Heart left ventricle (tissue), 13 donors: Measurements from ENCODE around the gene AKAP13.

Source experiments
- POLR2A ChIP-seq, 2 donors: fragments of 450-650 bp; IDR thresholded peaks; one replicate each; pipeline ENCODE4 v1.6.1; 2017; ENCODE audit warnings: antibody characterized with exemption in 2 of 2, mild to moderate bottlenecking in 2 of 2, moderate library complexity in 2 of 2
- TF ChIP-seq, protein P1 (sequence below), 12 donors: fragments of 200-600 bp; sonication (generic) in 4 of 12; IDR thresholded peaks; one replicate each; pipeline versions ENCODE4 v1.5.0 to v1.8.0; 2018 to 2022; ENCODE audit warnings: antibody characterized with exemption in 12 of 12, mild to moderate bottlenecking in 5 of 12
- donor health status: ischemic (EF 13 %, LVEDD 7.1; RV severe dilation, severe dysfunction).
- donor health status: DM: no; HTN: yes; CAD: no.
- donor health status: DM: no; HTN: no; CAD: no.
- donor health status: ischemic (EF 25% LVEDD 6.9; RV normal size, moderate dysfunction).
- donor health status: ischemic (EF 25% LVEDD 5.7; RV mildly dilated, moderate dysfunction).
- donor health status: ischemic (EF 35%, LVEDD 5.7; RV mildly dilated, moderate dysfunction).
- donor health status: nonischemic (EF 11% LVEDD 7.7; RV severe dilation, severe dysfunction).
- donor health status: DM: yes; HTN: yes; CAD: no.
- donor health status: PGD.
- donor health status: ischemic (EF 29% LVEDD 5.4; RV normal size, mild dysfunction).
- donor health status: nonischemic (EF 23%, LVEDD 6.1; RV moderate dilation, normal function).

DNA sequence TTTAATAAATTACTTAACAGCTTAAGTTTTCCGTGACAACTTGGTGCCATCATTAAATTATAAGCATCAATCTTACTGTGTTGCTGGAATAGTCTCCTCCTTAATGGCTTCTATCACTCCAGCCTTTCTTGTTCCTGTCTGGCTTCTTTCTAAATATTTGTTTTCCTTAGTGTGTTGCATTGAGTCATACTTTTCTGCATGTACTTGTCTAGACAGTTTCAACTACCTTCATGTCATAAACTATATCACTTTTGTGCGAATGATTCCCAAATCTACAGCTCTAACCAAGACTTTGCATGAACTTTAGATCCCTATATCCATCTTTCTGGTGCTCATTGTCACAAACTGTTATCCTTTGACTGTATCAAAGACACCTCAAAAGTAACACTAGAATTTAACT lies 78.4 kb downstream of the AKAP13 start:
- TF ChIP-seq POLR2A (IDR thresholded peaks at IDR 0.05) = no peak
- TF ChIP-seq, protein P1, sequence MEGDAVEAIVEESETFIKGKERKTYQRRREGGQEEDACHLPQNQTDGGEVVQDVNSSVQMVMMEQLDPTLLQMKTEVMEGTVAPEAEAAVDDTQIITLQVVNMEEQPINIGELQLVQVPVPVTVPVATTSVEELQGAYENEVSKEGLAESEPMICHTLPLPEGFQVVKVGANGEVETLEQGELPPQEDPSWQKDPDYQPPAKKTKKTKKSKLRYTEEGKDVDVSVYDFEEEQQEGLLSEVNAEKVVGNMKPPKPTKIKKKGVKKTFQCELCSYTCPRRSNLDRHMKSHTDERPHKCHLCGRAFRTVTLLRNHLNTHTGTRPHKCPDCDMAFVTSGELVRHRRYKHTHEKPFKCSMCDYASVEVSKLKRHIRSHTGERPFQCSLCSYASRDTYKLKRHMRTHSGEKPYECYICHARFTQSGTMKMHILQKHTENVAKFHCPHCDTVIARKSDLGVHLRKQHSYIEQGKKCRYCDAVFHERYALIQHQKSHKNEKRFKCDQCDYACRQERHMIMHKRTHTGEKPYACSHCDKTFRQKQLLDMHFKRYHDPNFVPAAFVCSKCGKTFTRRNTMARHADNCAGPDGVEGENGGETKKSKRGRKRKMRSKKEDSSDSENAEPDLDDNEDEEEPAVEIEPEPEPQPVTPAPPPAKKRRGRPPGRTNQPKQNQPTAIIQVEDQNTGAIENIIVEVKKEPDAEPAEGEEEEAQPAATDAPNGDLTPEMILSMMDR (IDR thresholded peaks at IDR 0.05) = no peak
